ENCODE results near the gene MAN1C1.

The MAN1C1 gene

DNA sequence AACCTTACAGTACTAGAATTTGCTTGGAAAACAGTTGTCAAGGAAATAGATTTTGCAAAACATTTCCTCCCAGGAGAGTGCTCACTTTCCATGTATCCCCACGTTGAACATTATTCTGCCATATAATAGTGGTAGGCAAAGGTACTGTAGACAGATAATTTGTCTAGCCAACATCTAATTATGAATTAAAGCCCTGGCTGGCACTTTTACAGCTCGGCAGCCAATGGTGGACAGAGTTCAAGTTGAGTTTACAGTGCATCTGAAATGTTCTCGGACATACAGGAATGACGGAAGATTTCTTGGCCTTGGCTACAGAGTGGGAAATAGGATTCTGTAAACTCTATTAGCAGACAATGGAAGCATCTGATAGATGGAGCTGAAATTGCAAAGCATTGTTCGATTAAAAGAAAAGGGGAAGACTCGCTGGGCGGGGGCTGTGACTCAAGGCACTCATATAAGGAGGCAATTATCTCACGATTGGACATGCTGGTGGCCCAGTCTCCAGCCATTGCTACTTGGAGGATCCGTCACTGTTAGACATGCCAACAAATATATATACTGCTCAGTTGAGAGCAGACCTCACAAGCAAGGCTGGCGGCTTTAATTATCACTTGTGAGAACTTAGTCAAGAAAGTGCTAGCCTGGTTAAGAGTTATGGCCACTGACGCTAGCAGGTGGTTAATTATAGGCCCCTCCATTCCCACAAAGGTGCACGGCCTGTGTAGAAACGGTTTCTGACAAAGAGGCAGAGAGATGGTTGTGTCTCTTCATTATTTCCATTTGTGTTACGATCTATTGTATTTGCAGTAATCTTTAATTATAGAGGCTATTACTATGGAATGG lies 48.0 kb downstream of the MAN1C1 start:
- TF ChIP-seq NFIC (IDR thresholded peaks at IDR 0.05) = no peak
- no peak for TF ChIP-seq CREB1 (IDR thresholded peaks at IDR 0.05; ENCODE audit: low read depth)
- no peak for TF ChIP-seq TCF12 (IDR thresholded peaks at IDR 0.05; ENCODE audit: low read depth)
- no peak for TF ChIP-seq TAF1 (IDR thresholded peaks at IDR 0.05; ENCODE audit: low read depth)
- TF ChIP-seq, protein P1, sequence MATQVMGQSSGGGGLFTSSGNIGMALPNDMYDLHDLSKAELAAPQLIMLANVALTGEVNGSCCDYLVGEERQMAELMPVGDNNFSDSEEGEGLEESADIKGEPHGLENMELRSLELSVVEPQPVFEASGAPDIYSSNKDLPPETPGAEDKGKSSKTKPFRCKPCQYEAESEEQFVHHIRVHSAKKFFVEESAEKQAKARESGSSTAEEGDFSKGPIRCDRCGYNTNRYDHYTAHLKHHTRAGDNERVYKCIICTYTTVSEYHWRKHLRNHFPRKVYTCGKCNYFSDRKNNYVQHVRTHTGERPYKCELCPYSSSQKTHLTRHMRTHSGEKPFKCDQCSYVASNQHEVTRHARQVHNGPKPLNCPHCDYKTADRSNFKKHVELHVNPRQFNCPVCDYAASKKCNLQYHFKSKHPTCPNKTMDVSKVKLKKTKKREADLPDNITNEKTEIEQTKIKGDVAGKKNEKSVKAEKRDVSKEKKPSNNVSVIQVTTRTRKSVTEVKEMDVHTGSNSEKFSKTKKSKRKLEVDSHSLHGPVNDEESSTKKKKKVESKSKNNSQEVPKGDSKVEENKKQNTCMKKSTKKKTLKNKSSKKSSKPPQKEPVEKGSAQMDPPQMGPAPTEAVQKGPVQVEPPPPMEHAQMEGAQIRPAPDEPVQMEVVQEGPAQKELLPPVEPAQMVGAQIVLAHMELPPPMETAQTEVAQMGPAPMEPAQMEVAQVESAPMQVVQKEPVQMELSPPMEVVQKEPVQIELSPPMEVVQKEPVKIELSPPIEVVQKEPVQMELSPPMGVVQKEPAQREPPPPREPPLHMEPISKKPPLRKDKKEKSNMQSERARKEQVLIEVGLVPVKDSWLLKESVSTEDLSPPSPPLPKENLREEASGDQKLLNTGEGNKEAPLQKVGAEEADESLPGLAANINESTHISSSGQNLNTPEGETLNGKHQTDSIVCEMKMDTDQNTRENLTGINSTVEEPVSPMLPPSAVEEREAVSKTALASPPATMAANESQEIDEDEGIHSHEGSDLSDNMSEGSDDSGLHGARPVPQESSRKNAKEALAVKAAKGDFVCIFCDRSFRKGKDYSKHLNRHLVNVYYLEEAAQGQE (IDR thresholded peaks at IDR 0.05; ENCODE audit: low read depth) = no peak
- no peak for TF ChIP-seq EGR1 (IDR thresholded peaks at IDR 0.05)
- TF ChIP-seq YY1 (IDR thresholded peaks at IDR 0.05; ENCODE audit: low read depth) = no peak
- no peak for TF ChIP-seq TEAD4 (IDR thresholded peaks at IDR 0.05)
- TF ChIP-seq EP300 (IDR thresholded peaks at IDR 0.05; ENCODE audit: borderline replicate concordance) = no peak
- TF ChIP-seq RAD21 (IDR thresholded peaks at IDR 0.05; ENCODE audit: low read depth) = no peak
- TF ChIP-seq ZBTB7A (IDR thresholded peaks at IDR 0.05; ENCODE audit: low read depth) = no peak
- TF ChIP-seq USF1 (IDR thresholded peaks at IDR 0.05) = no peak
- no peak for TF ChIP-seq CEBPB (IDR thresholded peaks at IDR 0.05)
- no peak for TF ChIP-seq FOXM1 (IDR thresholded peaks at IDR 0.05; ENCODE audit: borderline replicate concordance, low read depth)
- TF ChIP-seq, protein P2, sequence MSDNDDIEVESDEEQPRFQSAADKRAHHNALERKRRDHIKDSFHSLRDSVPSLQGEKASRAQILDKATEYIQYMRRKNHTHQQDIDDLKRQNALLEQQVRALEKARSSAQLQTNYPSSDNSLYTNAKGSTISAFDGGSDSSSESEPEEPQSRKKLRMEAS (IDR thresholded peaks at IDR 0.05) = no peak

DNA sequence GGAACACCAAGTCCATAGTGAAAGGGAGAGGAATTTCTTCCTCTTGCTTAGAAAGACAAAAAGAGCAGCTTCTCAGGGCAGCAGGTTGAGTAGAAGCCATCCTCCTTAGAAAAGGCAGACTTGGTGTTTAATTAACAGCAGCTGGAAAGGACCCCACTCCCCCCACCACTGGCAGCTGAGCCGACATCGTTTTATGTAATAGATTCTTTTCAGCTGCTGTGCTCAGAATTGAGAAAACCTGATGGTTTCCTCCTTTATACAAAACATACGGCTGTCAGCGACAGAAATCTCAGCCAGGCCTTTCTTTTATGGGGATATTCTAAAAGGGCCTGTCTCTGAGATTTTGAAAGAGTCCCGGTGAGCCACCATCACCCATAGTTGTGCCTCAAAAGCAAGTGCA lies 49.9 kb downstream of the MAN1C1 start:
- TF ChIP-seq YY1 (IDR thresholded peaks at IDR 0.05; ENCODE audit: low read depth) (no peak), USF1 (IDR thresholded peaks at IDR 0.05) (no peak), FOXM1 (IDR thresholded peaks at IDR 0.05; ENCODE audit: borderline replicate concordance, low read depth) (no peak), ZBTB7A (IDR thresholded peaks at IDR 0.05; ENCODE audit: low read depth) (no peak), RAD21 (IDR thresholded peaks at IDR 0.05; ENCODE audit: low read depth) (no peak), EGR1 (IDR thresholded peaks at IDR 0.05) (no peak), TEAD4 (IDR thresholded peaks at IDR 0.05) (no peak), CREB1 (IDR thresholded peaks at IDR 0.05; ENCODE audit: low read depth) (no peak)
- TF ChIP-seq, protein P2 (IDR thresholded peaks at IDR 0.05) = no peak

- TF ChIP-seq TAF1 (IDR thresholded peaks at IDR 0.05; ENCODE audit: low read depth) (no peak), ZBTB7A (IDR thresholded peaks at IDR 0.05; ENCODE audit: low read depth) (no peak)
Measured at GRCh38 chr1:25668931-25669573, 52.5 kb downstream of the MAN1C1 start.

- TF ChIP-seq FOXM1 (IDR thresholded peaks at IDR 0.05; ENCODE audit: borderline replicate concordance, low read depth) (no peak), NFIC (IDR thresholded peaks at IDR 0.05) (no peak), EP300 (IDR thresholded peaks at IDR 0.05; ENCODE audit: borderline replicate concordance) (no peak), ZBTB7A (IDR thresholded peaks at IDR 0.05; ENCODE audit: low read depth) (no peak), CEBPB (IDR thresholded peaks at IDR 0.05) (no peak), RAD21 (IDR thresholded peaks at IDR 0.05; ENCODE audit: low read depth) (no peak), YY1 (IDR thresholded peaks at IDR 0.05; ENCODE audit: low read depth) (no peak), TAF1 (IDR thresholded peaks at IDR 0.05; ENCODE audit: low read depth) (no peak)
- TF ChIP-seq, protein P2 (IDR thresholded peaks at IDR 0.05) = no peak
Measured at GRCh38 chr1:25669781-25670567, 53.4 kb downstream of the MAN1C1 start.

- TF ChIP-seq FOXM1 (IDR thresholded peaks at IDR 0.05; ENCODE audit: borderline replicate concordance, low read depth) = no peak
- no peak for TF ChIP-seq TCF12 (IDR thresholded peaks at IDR 0.05; ENCODE audit: low read depth)
- no peak for TF ChIP-seq TAF1 (IDR thresholded peaks at IDR 0.05; ENCODE audit: low read depth)
- no peak for TF ChIP-seq CREB1 (IDR thresholded peaks at IDR 0.05; ENCODE audit: low read depth)
- TF ChIP-seq YY1 (IDR thresholded peaks at IDR 0.05; ENCODE audit: low read depth) = no peak
- TF ChIP-seq, protein P2 (IDR thresholded peaks at IDR 0.05) = no peak
Measured at GRCh38 chr1:25671929-25672328, 55.3 kb downstream of the MAN1C1 start.

DNA sequence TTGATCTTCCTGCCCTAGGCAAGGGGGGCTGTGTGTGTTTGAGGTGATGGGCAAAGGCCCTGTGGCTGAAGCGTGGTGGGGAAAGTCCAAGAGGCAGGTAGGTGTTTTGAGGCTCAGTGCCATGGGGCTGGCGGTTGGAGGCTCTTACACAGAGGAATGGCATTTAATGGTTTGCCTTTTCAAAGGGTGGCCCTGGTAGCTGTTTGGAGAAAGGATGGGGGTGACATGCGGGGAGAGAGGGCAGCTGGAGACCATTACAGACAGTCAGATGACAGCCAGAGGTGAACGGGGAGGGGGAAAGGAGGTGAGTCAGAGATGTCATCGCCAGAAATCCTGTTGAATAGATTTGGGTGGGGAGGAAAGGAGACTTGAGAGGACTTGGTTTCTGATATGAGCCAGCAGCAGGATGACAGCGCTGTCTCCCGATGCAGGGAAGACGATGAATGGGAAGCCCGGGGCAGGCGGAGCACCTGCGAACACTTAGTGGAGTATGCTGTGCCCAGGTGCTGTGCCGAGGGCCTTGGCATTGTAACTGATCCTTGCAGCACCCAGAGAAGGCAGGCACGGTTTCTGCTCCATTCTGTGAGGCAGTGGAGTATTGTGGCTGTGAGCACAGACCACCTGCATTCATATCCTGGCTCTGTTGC lies 56.3 kb downstream of the MAN1C1 start:
- TF ChIP-seq, protein P2 (IDR thresholded peaks at IDR 0.05) = no peak
- TF ChIP-seq TEAD4 (IDR thresholded peaks at IDR 0.05) = no peak
- TF ChIP-seq CEBPB (IDR thresholded peaks at IDR 0.05) = no peak
- TF ChIP-seq CREB1 (IDR thresholded peaks at IDR 0.05; ENCODE audit: low read depth) = no peak
- TF ChIP-seq YY1 (IDR thresholded peaks at IDR 0.05; ENCODE audit: low read depth) = no peak
- no peak for TF ChIP-seq TAF1 (IDR thresholded peaks at IDR 0.05; ENCODE audit: low read depth)
- no peak for TF ChIP-seq ZBTB7A (IDR thresholded peaks at IDR 0.05; ENCODE audit: low read depth)
- TF ChIP-seq NFIC (IDR thresholded peaks at IDR 0.05) = no peak
- TF ChIP-seq USF1 (IDR thresholded peaks at IDR 0.05) = no peak
- TF ChIP-seq FOXM1 (IDR thresholded peaks at IDR 0.05; ENCODE audit: borderline replicate concordance, low read depth) = no peak
- TF ChIP-seq, protein P1 (IDR thresholded peaks at IDR 0.05; ENCODE audit: low read depth) = no peak
- no peak for TF ChIP-seq EGR1 (IDR thresholded peaks at IDR 0.05)
- TF ChIP-seq EP300 (IDR thresholded peaks at IDR 0.05; ENCODE audit: borderline replicate concordance) = no peak
- TF ChIP-seq TCF12 (IDR thresholded peaks at IDR 0.05; ENCODE audit: low read depth) = no peak
- TF ChIP-seq RAD21 (IDR thresholded peaks at IDR 0.05; ENCODE audit: low read depth) = no peak
